ENCODE data around the gene CDH4.

Gene CDH4

GRCh38 chr20:61805781-61806180, 553.7 kb downstream of the CDH4 start:
- no peaks in the 10 kb centered on the region for H3K9me2 ChIP-seq (replicated peaks; ENCODE audit: insufficient read depth, low read length)
- H3F3A ChIP-seq (ENCODE audit: insufficient read depth): no peaks in the 10 kb centered on the region
- no peak overlapping the region for H2AFZ ChIP-seq (ENCODE audit: low read depth, low read length, severe bottlenecking)
- no peaks in the 10 kb centered on the region for H3K9me3 ChIP-seq (ENCODE audit: insufficient read depth, low read length)
- H3K27me3 ChIP-seq (ENCODE audit: low read length): no peaks in the 10 kb centered on the region
- no peak overlapping the region for H3K9ac ChIP-seq (ENCODE audit: low read length)
- no peaks in the 10 kb centered on the region for H3K79me2 ChIP-seq (ENCODE audit: insufficient read depth, low read length)
- no peaks in the 10 kb centered on the region for H4K20me1 ChIP-seq (ENCODE audit: low read depth, low read length)
- no peaks in the 10 kb centered on the region for H3K36me3 ChIP-seq (ENCODE audit: low read length)
- no peak overlapping the region for H3K4me3 ChIP-seq (ENCODE audit: insufficient read depth, low read length, poor library complexity, severe bottlenecking)
- H3K27ac ChIP-seq (ENCODE audit: low read depth, low read length): no peak overlapping the region
- TF ChIP-seq EZH2phosphoT487 (conservative IDR thresholded peaks at IDR 0.05; ENCODE audit: low read length): no peak
- TF ChIP-seq CTCF (IDR thresholded peaks at IDR 0.05; ENCODE audit: insufficient read depth, low read length, poor library complexity, severe bottlenecking): no peak
- no peak overlapping the region for H3K4me2 ChIP-seq (ENCODE audit: low read depth, low read length, poor library complexity, severe bottlenecking)

GRCh38 chr20:61806314-61806713, 554.3 kb downstream of the CDH4 start:
- no peaks in the 10 kb centered on the region for H4K20me1 ChIP-seq (ENCODE audit: low read depth, low read length)
- H3F3A ChIP-seq (ENCODE audit: insufficient read depth): no peaks in the 10 kb centered on the region
- H3K79me2 ChIP-seq (ENCODE audit: insufficient read depth, low read length): no peaks in the 10 kb centered on the region
- no peak overlapping the region for H3K4me3 ChIP-seq (ENCODE audit: insufficient read depth, low read length, poor library complexity, severe bottlenecking)
- no peaks in the 10 kb centered on the region for H3K9me2 ChIP-seq (replicated peaks; ENCODE audit: insufficient read depth, low read length)
- H3K27me3 ChIP-seq (ENCODE audit: low read length): no peaks in the 10 kb centered on the region
- TF ChIP-seq CTCF (IDR thresholded peaks at IDR 0.05; ENCODE audit: insufficient read depth, low read length, poor library complexity, severe bottlenecking) (no peak), EZH2phosphoT487 (conservative IDR thresholded peaks at IDR 0.05; ENCODE audit: low read length) (no peak)
- no peaks in the 10 kb centered on the region for H3K9me3 ChIP-seq (ENCODE audit: insufficient read depth, low read length)
- H3K27ac ChIP-seq (ENCODE audit: low read depth, low read length): no peak overlapping the region
- no peak overlapping the region for H3K4me2 ChIP-seq (ENCODE audit: low read depth, low read length, poor library complexity, severe bottlenecking)
- no peak overlapping the region for H2AFZ ChIP-seq (ENCODE audit: low read depth, low read length, severe bottlenecking)
- H3K36me3 ChIP-seq (ENCODE audit: low read length): no peaks in the 10 kb centered on the region
- no peak overlapping the region for H3K9ac ChIP-seq (ENCODE audit: low read length)

GRCh38 chr20:61806995-61807394, 554.9 kb downstream of the CDH4 start:
- H3K27me3 ChIP-seq (ENCODE audit: low read length): no peaks in the 10 kb centered on the region
- no peaks in the 10 kb centered on the region for H3K9me3 ChIP-seq (ENCODE audit: insufficient read depth, low read length)
- H3K27ac ChIP-seq (ENCODE audit: low read depth, low read length): no peak overlapping the region

More at GRCh38 chr20:61806995-61807394, 554.9 kb downstream of the CDH4 start:
- Histone ChIP-seq H2AFZ (ENCODE audit: low read depth, low read length, severe bottlenecking) (no peak overlapping the region), H3K9me2 (replicated peaks; ENCODE audit: insufficient read depth, low read length) (no peaks in the 10 kb centered on the region), H3K79me2 (ENCODE audit: insufficient read depth, low read length) (no peaks in the 10 kb centered on the region), H4K20me1 (ENCODE audit: low read depth, low read length) (no peaks in the 10 kb centered on the region), H3K4me2 (ENCODE audit: low read depth, low read length, poor library complexity, severe bottlenecking) (no peak overlapping the region), H3K9ac (ENCODE audit: low read length) (no peak overlapping the region), H3F3A (ENCODE audit: insufficient read depth) (no peaks in the 10 kb centered on the region), H3K36me3 (ENCODE audit: low read length) (no peaks in the 10 kb centered on the region), H3K4me3 (ENCODE audit: insufficient read depth, low read length, poor library complexity, severe bottlenecking) (no peak overlapping the region)
- TF ChIP-seq CTCF (IDR thresholded peaks at IDR 0.05; ENCODE audit: insufficient read depth, low read length, poor library complexity, severe bottlenecking) (no peak), EZH2phosphoT487 (conservative IDR thresholded peaks at IDR 0.05; ENCODE audit: low read length) (0 out of 2 replicates have a peak, but pooled peaks have one; percentile 28)
